Measurements from ENCODE around the gene EBF3.

DNA sequence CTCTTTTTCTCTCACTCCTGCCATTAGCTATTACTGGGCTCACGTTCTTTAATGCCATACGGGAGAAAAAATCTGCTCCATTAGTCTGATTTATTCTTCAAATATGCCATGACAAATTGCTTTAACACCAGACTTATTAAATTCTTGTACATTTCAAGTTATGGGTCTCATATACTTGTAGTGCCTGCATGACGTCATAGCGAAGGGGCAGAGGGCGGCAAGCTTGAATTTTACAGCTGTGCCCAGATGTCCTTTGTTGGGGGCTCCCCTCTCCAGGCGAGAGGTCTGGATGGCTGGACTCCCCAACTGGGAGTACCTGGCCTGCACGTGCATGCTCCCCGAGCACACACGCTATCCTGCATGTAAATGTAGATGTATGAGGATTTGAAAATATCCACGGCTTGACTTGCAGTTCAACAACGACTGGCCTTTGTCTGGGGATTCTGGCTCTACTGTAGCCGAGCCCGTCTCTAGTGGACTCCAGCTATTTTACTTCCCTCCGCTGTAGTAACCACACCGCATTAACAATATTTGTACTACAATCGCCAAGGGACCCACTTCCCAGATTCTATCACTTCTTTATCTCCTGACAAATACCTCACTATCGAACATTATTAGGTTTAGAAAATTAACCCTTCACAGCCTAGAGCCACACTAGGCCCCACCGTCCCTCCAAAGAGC is 79.5 kb downstream of the EBF3 start:
- TF ChIP-seq, protein P1, sequence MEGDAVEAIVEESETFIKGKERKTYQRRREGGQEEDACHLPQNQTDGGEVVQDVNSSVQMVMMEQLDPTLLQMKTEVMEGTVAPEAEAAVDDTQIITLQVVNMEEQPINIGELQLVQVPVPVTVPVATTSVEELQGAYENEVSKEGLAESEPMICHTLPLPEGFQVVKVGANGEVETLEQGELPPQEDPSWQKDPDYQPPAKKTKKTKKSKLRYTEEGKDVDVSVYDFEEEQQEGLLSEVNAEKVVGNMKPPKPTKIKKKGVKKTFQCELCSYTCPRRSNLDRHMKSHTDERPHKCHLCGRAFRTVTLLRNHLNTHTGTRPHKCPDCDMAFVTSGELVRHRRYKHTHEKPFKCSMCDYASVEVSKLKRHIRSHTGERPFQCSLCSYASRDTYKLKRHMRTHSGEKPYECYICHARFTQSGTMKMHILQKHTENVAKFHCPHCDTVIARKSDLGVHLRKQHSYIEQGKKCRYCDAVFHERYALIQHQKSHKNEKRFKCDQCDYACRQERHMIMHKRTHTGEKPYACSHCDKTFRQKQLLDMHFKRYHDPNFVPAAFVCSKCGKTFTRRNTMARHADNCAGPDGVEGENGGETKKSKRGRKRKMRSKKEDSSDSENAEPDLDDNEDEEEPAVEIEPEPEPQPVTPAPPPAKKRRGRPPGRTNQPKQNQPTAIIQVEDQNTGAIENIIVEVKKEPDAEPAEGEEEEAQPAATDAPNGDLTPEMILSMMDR (IDR thresholded peaks at IDR 0.05; ENCODE audit: low read depth, low read length): no peak
- TF ChIP-seq EZH2phosphoT487 (IDR thresholded peaks at IDR 0.05; ENCODE audit: low read depth): no peak
